OCI-LY3 (cell line): ENCODE measurements around the gene CEP78.
"Not testable (repeated sequence)": the region's sequence is repeated elsewhere in the genome, so short reads cannot be mapped to it uniquely, and the experiment has no call there.

Experiments
- H2AFZ ChIP-seq: fragments of 200-600, 300-600 bp; shearing (Covaris generic); 2 replicates; pipeline ENCODE4 v1.6.0; 2014; ENCODE audit warnings: antibody characterized with exemption, low read depth, low read length
- H3K27ac ChIP-seq: fragments of 200-600, 300-600 bp; sonication (generic); 2 replicates; pipeline ENCODE4 v1.5.1; 2014; ENCODE audit warnings: mild to moderate bottlenecking, low read length, moderate library complexity, mixed read lengths
- H3K27me3 ChIP-seq: fragments of 200-600, 300-600 bp; sonication (generic); 2 replicates; pipeline ENCODE4 v1.6.1; 2014; ENCODE audit warnings: low read depth, low read length, mixed read lengths
- H3K36me3 ChIP-seq: fragments of 200-600, 300-600 bp; sonication (generic); replicated peaks from 2 replicates; pipeline ENCODE3; 2014; ENCODE audit warnings: low read depth, low read length, mixed read lengths
- H3K4me1 ChIP-seq: fragments of 300-600, 200-600 bp; sonication (generic); 2 replicates; pipeline ENCODE4 v1.6.1; 2014; ENCODE audit warnings: low read length, mixed read lengths
- H3K4me2 ChIP-seq: fragments of 200-600, 300-600 bp; sonication (generic); 2 replicates; pipeline ENCODE4 v1.6.1; 2014; ENCODE audit warnings: low read length, mixed read lengths
- H3K4me3 ChIP-seq: fragments of 300-600, 200-600 bp; sonication (generic); 2 replicates; pipeline ENCODE4 v1.5.1; 2014; ENCODE audit warnings: antibody characterized with exemption, mild to moderate bottlenecking, low read length, moderate library complexity
- H3K79me2 ChIP-seq: fragments of 300-600, 200-600 bp; shearing (Covaris generic); 2 replicates; pipeline ENCODE4 v1.6.1; 2014; ENCODE audit warnings: mild to moderate bottlenecking, low read length, mixed read lengths
- H3K9ac ChIP-seq: fragments of 300-600, 200-600 bp; shearing (Covaris generic); 2 replicates; pipeline ENCODE4 v1.6.0; 2014; ENCODE audit warnings: mild to moderate bottlenecking, low read length, moderate library complexity
- H3K9me3 ChIP-seq: fragments of 200-600, 300-600 bp; shearing (Covaris generic); 2 replicates; pipeline ENCODE4 v1.6.1; 2014; ENCODE audit warnings: low read length, mixed read lengths; ENCODE audit not compliant: insufficient read depth
- H4K20me1 ChIP-seq: fragments of 200-600, 300-600 bp; sonication (generic); 2 replicates; pipeline ENCODE4 v1.6.1; 2016; ENCODE audit warnings: low read length, mixed read lengths; ENCODE audit not compliant: insufficient read depth
- CTCF ChIP-seq: fragments of 200-600, 300-600 bp; sonication (generic); IDR thresholded peaks from 2 replicates; pipeline ENCODE4 v1.5.1; 2014; ENCODE audit warnings: antibody characterized with exemption, low read length, low read depth
- EZH2phosphoT487 ChIP-seq: fragments of 200-600 bp; shearing (Covaris generic); IDR thresholded peaks from 2 replicates; pipeline ENCODE4 v1.6.1; 2018; ENCODE audit warnings: antibody characterized with exemption, mixed run types, low read depth

CEP78 gene

GRCh38 chr9:78280982-78281668 lies 45.2 kb downstream of the CEP78 start:
- no peak overlapping the region for H3K27ac ChIP-seq
- H3K9me3 ChIP-seq = no peaks in the 10 kb centered on the region
- H3K27me3 ChIP-seq = no peaks in the 10 kb centered on the region
- no peaks in the 10 kb centered on the region for H3K79me2 ChIP-seq
- no peaks in the 10 kb centered on the region for H4K20me1 ChIP-seq
- no peaks in the 10 kb centered on the region for H3K4me1 ChIP-seq
- no peak overlapping the region for H3K4me3 ChIP-seq
- no peak overlapping the region for H3K4me2 ChIP-seq
- TF ChIP-seq EZH2phosphoT487 (no peak), CTCF (no peak)
- H2AFZ ChIP-seq = no peak overlapping the region
- H3K9ac ChIP-seq = no peak overlapping the region
- no peaks in the 10 kb centered on the region for H3K36me3 ChIP-seq

- H2AFZ ChIP-seq, H3K4me2 ChIP-seq, H3K27ac ChIP-seq, H3K4me3 ChIP-seq, H4K20me1 ChIP-seq, H3K9ac ChIP-seq, H3K4me1 ChIP-seq, H3K36me3 ChIP-seq, H3K79me2 ChIP-seq, H3K27me3 ChIP-seq, H3K9me3 ChIP-seq: not testable (repeated sequence)
Observed at GRCh38 chr9:78284181-78284580, 48.3 kb downstream of the CEP78 start.

GRCh38 chr9:78286125-78286524 lies 50.2 kb downstream of the CEP78 start:
- no peak overlapping the region for H3K27ac ChIP-seq
- no peak overlapping the region for H3K4me2 ChIP-seq
- no peak overlapping the region for H2AFZ ChIP-seq
- no peak overlapping the region for H3K9ac ChIP-seq
- no peaks in the 10 kb centered on the region for H3K79me2 ChIP-seq
- H3K9me3 ChIP-seq = no peaks in the 10 kb centered on the region
- no peak overlapping the region for H3K4me3 ChIP-seq
- TF ChIP-seq CTCF (no peak), EZH2phosphoT487 (no peak)
- H3K36me3 ChIP-seq = no peaks in the 10 kb centered on the region
- H3K27me3 ChIP-seq = no peaks in the 10 kb centered on the region
- no peaks in the 10 kb centered on the region for H4K20me1 ChIP-seq
- H3K4me1 ChIP-seq = no peaks in the 10 kb centered on the region

- no peak overlapping the region for H3K9ac ChIP-seq
- TF ChIP-seq EZH2phosphoT487 = no peak
- no peak for TF ChIP-seq CTCF
Observed at GRCh38 chr9:78286946-78287388, 51.1 kb downstream of the CEP78 start.

More at GRCh38 chr9:78286946-78287388, 51.1 kb downstream of the CEP78 start:
- Histone ChIP-seq H3K36me3 (no peaks in the 10 kb centered on the region), H3K27me3 (no peaks in the 10 kb centered on the region), H2AFZ (no peak overlapping the region), H3K9me3 (no peaks in the 10 kb centered on the region), H3K27ac (no peak overlapping the region), H3K4me2 (no peak overlapping the region), H3K4me1 (no peaks in the 10 kb centered on the region), H4K20me1 (no peaks in the 10 kb centered on the region), H3K4me3 (no peak overlapping the region), H3K79me2 (no peaks in the 10 kb centered on the region)
